Astrocyte (in vitro differentiated cells and primary cell): ENCODE results near the gene SYTL2.

ENCODE experiments used
- CTCF ChIP-seq: IDR thresholded peaks from 2 replicates; pipeline ENCODE4 v1.5.1; 2011; ENCODE audit warnings: low read depth, mild to moderate bottlenecking, inconsistent platforms, low read length, moderate library complexity; ENCODE audit not compliant: insufficient read depth
- EZH2 ChIP-seq: IDR thresholded peaks from 2 replicates; pipeline ENCODE4 v1.6.1; 2012; ENCODE audit warnings: mild to moderate bottlenecking, low read length, inconsistent platforms; ENCODE audit not compliant: insufficient read depth

- no peak for TF ChIP-seq EZH2
- TF ChIP-seq CTCF: no peak
These were observed 52.4 kb downstream of the SYTL2 start for GRCh38 chr11:85758480-85759039.
